Bronchial epithelial cell (primary cell): ENCODE results near the gene SLC25A28. TPM values are rescaled to one million over a fixed set of nuclear protein-coding genes. Genes with fewer than 3 reads are reported as not detected.

Experiments used
- DNase-seq: peaks from one replicate; pipeline ENCODE4 v3.0.0-alpha.2; 2010; ENCODE audit warnings: low read depth
- FAIRE-seq: peaks from 2 replicates; lab custom pipeline; 2011; peaks lifted over from hg19 to GRCh38; lab: Jason Lieb, UNC
- H3K27me3 ChIP-seq: 2 replicates; pipeline ENCODE4 v1.5.1; 2011; ENCODE audit warnings: low read length; ENCODE audit not compliant: control insufficient read depth, insufficient read depth
- H3K36me3 ChIP-seq: 2 replicates; pipeline ENCODE4 v1.5.1; 2011; ENCODE audit warnings: low read length; ENCODE audit not compliant: control insufficient read depth, insufficient read depth
- H3K4me3 ChIP-seq: 2 replicates; pipeline ENCODE4 v1.5.1; 2011; ENCODE audit warnings: mild to moderate bottlenecking, low read depth, low read length, control low read depth
- CTCF ChIP-seq: IDR thresholded peaks from 2 replicates; pipeline ENCODE4 v1.5.1; 2011; ENCODE audit warnings: mild to moderate bottlenecking, moderate library complexity, low read length, control low read depth, inconsistent platforms; ENCODE audit not compliant: insufficient read depth, severe bottlenecking
- total RNA-seq: library from RNA; depleted of rRNA; stranded (reverse); fragments of >200 nt; gene quantifications from 2 replicates; pipeline ENCODE4 v1.2.1, GENCODE V29; 2014

SLC25A28 gene
- total RNA-seq, 1 donor from 2014 or later, result 17.4 TPM

GRCh38 chr10:99611326-99611725 is 8.9 kb downstream of the SLC25A28 start:
- no peak for FAIRE-seq
- Histone ChIP-seq H3K36me3 (peaks cover 17% of the 10 kb centered on the region), H3K27me3 (no peaks in the 10 kb centered on the region), H3K4me3 (no peak overlapping the region)
- no peak for DNase-seq
- TF ChIP-seq CTCF, result no peak

- Histone ChIP-seq H3K36me3 (peaks cover 16% of the 10 kb centered on the region), H3K4me3 (no peak overlapping the region), H3K27me3 (no peaks in the 10 kb centered on the region)
- no peak for DNase-seq
- FAIRE-seq, result no peak
- no peak for TF ChIP-seq CTCF
Observed at GRCh38 chr10:99610221-99610620, 10.0 kb downstream of the SLC25A28 start.

GRCh38 chr10:99609186-99609585 is 11.1 kb downstream of the SLC25A28 start:
- FAIRE-seq, result no peak
- no peaks in the 10 kb centered on the region for H3K27me3 ChIP-seq
- DNase-seq, result no peak
- H3K4me3 ChIP-seq, result no peak overlapping the region
- peaks cover 16% of the 10 kb centered on the region for H3K36me3 ChIP-seq
- TF ChIP-seq CTCF, result no peak

GRCh38 chr10:99605351-99605750 is 14.9 kb downstream of the SLC25A28 start:
- Histone ChIP-seq H3K4me3 (no peak overlapping the region), H3K27me3 (no peaks in the 10 kb centered on the region), H3K36me3 (peaks cover under 1% of the 10 kb centered on the region)
- DNase-seq (no peak), FAIRE-seq (no peak)
- TF ChIP-seq CTCF, result no peak

GRCh38 chr10:99604862-99605261 is 15.4 kb downstream of the SLC25A28 start:
- no peak for TF ChIP-seq CTCF
- no peak for DNase-seq
- no peak for FAIRE-seq
- no peak overlapping the region for H3K4me3 ChIP-seq
- no peaks in the 10 kb centered on the region for H3K27me3 ChIP-seq
- no peaks in the 10 kb centered on the region for H3K36me3 ChIP-seq

GRCh38 chr10:99598781-99599509 is 21.3 kb downstream of the SLC25A28 start:
- Histone ChIP-seq H3K27me3 (no peaks in the 10 kb centered on the region), H3K4me3 (no peak overlapping the region), H3K36me3 (no peaks in the 10 kb centered on the region)
- DNase-seq (no peak), FAIRE-seq (no peak)
- no peak for TF ChIP-seq CTCF
